ENCODE measurements around the gene INPP4A. TPM values are rescaled to one million over a fixed set of nuclear protein-coding genes. Genes with fewer than 3 reads are reported as not detected.

INPP4A gene
- total RNA-seq, 1 donor from 2014 or later = 40.7 TPM

DNA sequence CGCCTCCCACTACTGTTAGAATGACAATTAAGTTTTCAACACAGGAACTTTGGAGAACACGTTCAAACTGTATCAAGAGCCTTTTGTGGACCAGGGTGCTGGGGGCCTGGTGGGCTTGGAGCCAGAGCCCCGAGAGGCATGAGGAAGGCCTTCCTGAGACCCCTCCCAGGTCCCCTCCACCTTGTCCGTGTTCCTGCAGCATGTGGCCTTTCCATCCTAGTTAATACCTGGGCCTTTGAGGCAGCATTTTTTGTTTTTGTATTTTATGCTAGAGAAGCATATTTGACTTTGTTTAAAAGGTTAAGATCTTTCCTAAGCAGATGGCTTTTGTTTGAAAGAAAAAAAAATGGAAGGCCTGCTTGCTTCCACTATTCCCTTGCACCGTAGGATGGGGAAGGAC, 68.0 kb downstream of the INPP4A start:
- DNase-seq (ENCODE audit: low spot score in 2 of 2, unreplicated experiment in 2 of 2) = no peak
- Mint-ChIP-seq H3K27ac (no peak overlapping the region), H3K36me3 (no peaks in the 10 kb centered on the region), H3K4me3 (no peak overlapping the region), H3K27me3 (ENCODE audit: low read depth) (no peaks in the 10 kb centered on the region), H3K9me3 (no peaks in the 10 kb centered on the region), H3K4me1 (peaks cover 23% of the 10 kb centered on the region)
- TF ChIP-seq, protein P1, sequence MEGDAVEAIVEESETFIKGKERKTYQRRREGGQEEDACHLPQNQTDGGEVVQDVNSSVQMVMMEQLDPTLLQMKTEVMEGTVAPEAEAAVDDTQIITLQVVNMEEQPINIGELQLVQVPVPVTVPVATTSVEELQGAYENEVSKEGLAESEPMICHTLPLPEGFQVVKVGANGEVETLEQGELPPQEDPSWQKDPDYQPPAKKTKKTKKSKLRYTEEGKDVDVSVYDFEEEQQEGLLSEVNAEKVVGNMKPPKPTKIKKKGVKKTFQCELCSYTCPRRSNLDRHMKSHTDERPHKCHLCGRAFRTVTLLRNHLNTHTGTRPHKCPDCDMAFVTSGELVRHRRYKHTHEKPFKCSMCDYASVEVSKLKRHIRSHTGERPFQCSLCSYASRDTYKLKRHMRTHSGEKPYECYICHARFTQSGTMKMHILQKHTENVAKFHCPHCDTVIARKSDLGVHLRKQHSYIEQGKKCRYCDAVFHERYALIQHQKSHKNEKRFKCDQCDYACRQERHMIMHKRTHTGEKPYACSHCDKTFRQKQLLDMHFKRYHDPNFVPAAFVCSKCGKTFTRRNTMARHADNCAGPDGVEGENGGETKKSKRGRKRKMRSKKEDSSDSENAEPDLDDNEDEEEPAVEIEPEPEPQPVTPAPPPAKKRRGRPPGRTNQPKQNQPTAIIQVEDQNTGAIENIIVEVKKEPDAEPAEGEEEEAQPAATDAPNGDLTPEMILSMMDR (IDR thresholded peaks at IDR 0.05; ENCODE audit: unreplicated experiment) = no peak

DNA sequence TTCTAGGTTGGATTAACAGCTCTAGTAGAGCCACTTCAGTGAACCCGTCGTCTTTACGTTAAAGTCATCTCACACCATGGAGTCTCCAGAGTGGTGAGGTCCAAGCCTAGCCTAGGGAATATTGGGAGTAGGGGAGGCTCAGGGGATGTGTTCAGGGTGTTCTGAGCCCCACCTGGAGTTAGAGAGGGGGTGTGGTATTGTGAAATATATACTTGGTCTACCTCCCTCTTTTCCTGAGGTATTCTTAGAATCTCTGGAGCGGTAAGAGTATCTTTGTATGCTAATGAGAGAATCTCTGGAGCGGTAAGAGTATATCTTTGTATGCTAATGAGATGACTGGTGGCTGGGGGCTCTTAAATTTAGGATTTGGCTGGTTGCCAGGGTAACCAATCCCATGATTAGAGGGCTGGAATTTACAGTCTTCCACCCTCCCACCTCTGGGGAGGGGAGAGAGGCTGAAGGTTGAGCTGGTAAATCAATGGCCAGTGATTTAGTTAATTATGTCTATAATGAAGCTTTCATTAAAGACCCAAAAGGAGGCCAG, 69.5 kb downstream of the INPP4A start:
- Mint-ChIP-seq H3K9me3 (no peaks in the 10 kb centered on the region), H3K4me1 (peaks cover 14% of the 10 kb centered on the region), H3K4me3 (no peak overlapping the region), H3K27ac (no peak overlapping the region), H3K27me3 (ENCODE audit: low read depth) (no peaks in the 10 kb centered on the region), H3K36me3 (no peaks in the 10 kb centered on the region)
- TF ChIP-seq, protein P1 (IDR thresholded peaks at IDR 0.05; ENCODE audit: unreplicated experiment) = no peak
- DNase-seq (ENCODE audit: low spot score in 2 of 2, unreplicated experiment in 2 of 2) = no peak

- H3K27me3 Mint-ChIP-seq (ENCODE audit: low read depth) = no peaks in the 10 kb centered on the region
- no peak for DNase-seq (ENCODE audit: low spot score in 2 of 2, unreplicated experiment in 2 of 2)
- no peak overlapping the region for H3K27ac Mint-ChIP-seq
These were observed 70.2 kb downstream of the INPP4A start for GRCh38 chr2:98514879-98515249.

DNA sequence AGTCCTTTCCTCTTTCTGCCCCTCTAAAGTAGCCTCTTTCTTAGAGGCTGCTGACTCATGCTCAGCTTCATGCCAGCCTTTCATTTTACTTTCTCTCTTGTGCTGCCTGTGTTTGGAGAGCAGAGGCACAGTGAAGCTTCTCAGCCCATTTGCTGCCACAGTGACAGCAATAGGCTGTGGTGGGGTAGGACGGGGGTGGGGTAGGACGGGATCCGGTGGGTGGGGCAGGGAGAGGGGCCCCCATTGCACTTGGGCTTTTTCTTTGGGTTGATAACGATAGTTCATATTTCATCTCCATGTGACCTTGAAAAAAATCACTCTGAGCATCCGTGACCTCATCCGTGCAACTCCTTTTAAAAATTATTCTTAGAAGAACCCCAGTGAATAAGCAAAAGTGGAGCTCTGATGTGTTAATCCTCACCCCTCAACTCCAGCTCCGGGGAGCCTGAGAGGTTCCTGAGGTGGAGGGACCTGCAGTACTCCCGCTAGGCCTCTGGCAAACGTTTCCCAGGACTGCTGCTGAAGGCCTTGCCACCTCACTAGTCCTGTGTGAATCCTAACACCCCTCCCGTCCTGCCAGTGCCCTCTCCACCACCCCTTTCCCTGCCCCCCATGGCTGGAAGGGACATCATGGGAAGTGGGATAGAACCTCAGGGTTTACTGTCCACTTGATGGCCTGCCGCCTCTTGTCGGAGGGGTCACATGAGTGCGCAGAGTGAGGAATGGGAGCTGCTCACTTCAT, 70.8 kb downstream of the INPP4A start:
- DNase-seq (ENCODE audit: low spot score in 2 of 2, unreplicated experiment in 2 of 2) = no peak
- H3K4me1 Mint-ChIP-seq = peaks cover 14% of the 10 kb centered on the region
- no peak overlapping the region for H3K4me3 Mint-ChIP-seq
- H3K27ac Mint-ChIP-seq = no peak overlapping the region
- no peaks in the 10 kb centered on the region for H3K9me3 Mint-ChIP-seq
- H3K36me3 Mint-ChIP-seq = no peaks in the 10 kb centered on the region
- TF ChIP-seq, protein P1 (IDR thresholded peaks at IDR 0.05; ENCODE audit: unreplicated experiment) = no peak
- no peaks in the 10 kb centered on the region for H3K27me3 Mint-ChIP-seq (ENCODE audit: low read depth)

More at GRCh38 chr2:98514879-98515249, 70.2 kb downstream of the INPP4A start:
- H3K9me3 Mint-ChIP-seq = no peaks in the 10 kb centered on the region
- no peak overlapping the region for H3K4me3 Mint-ChIP-seq
- H3K4me1 Mint-ChIP-seq = peaks cover 14% of the 10 kb centered on the region
- no peaks in the 10 kb centered on the region for H3K36me3 Mint-ChIP-seq
- TF ChIP-seq, protein P1 (IDR thresholded peaks at IDR 0.05; ENCODE audit: unreplicated experiment) = no peak

DNA sequence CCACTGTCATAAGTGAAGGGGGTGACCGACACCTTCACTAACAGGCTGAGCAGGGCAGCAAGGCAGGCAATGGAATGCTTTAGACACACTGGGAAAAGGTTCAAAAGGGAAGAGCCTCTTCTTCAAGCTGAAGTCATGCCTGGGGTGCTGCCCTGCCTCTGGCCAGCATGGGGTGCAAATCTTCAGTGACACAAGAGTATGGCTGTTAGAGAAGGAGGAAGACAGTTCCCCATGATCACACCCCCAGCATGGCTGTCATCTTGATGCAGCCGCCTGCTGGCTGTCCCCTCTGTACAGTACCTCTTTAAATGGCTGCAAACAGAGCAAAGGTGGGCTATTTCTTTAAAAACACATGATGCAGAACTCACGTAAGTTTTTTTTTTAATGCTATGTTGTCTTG, 71.9 kb downstream of the INPP4A start:
- Mint-ChIP-seq H3K27me3 (ENCODE audit: low read depth) (no peaks in the 10 kb centered on the region), H3K9me3 (no peaks in the 10 kb centered on the region), H3K27ac (no peak overlapping the region), H3K36me3 (no peaks in the 10 kb centered on the region), H3K4me3 (no peak overlapping the region), H3K4me1 (peaks cover 14% of the 10 kb centered on the region)
- no peak for DNase-seq (ENCODE audit: low spot score in 2 of 2, unreplicated experiment in 2 of 2)
- TF ChIP-seq, protein P1 (IDR thresholded peaks at IDR 0.05; ENCODE audit: unreplicated experiment) = no peak
